Measurements from ENCODE around the gene TOM1.

Gene TOM1

DNA sequence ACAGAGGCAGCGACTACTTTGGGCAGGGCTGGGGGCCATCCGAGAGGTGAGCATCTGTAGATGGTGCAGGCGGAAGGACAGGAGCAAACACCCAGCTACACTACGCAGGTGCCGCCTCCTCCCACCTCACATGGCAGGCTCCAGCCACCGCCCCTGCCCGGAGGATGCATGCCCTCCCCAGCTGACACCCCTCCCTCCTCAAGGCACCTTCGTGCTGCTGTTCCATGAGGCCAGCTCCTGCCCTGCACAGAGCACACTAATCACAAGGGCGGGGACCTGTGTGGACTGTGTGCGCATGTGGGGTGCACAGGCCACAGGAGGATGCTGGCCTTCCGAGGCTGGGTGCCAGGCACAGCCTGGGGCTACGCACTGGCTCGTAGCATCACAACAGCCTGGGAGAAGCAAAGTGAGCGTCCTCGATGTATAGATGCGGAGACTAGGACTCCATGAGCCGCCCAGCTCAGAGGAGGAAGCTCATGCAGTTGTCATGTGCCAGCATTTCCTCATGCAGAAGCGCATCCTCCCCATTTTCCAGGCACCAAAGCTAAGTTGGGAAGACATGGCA is 48.4 kb downstream of the TOM1 start:
- TF ChIP-seq, protein P1, sequence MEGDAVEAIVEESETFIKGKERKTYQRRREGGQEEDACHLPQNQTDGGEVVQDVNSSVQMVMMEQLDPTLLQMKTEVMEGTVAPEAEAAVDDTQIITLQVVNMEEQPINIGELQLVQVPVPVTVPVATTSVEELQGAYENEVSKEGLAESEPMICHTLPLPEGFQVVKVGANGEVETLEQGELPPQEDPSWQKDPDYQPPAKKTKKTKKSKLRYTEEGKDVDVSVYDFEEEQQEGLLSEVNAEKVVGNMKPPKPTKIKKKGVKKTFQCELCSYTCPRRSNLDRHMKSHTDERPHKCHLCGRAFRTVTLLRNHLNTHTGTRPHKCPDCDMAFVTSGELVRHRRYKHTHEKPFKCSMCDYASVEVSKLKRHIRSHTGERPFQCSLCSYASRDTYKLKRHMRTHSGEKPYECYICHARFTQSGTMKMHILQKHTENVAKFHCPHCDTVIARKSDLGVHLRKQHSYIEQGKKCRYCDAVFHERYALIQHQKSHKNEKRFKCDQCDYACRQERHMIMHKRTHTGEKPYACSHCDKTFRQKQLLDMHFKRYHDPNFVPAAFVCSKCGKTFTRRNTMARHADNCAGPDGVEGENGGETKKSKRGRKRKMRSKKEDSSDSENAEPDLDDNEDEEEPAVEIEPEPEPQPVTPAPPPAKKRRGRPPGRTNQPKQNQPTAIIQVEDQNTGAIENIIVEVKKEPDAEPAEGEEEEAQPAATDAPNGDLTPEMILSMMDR (IDR thresholded peaks at IDR 0.05) = no peak
- no peak for TF ChIP-seq ZFX (IDR thresholded peaks at IDR 0.05; ENCODE audit: borderline replicate concordance)
- no peak overlapping the region for H3K27ac ChIP-seq

DNA sequence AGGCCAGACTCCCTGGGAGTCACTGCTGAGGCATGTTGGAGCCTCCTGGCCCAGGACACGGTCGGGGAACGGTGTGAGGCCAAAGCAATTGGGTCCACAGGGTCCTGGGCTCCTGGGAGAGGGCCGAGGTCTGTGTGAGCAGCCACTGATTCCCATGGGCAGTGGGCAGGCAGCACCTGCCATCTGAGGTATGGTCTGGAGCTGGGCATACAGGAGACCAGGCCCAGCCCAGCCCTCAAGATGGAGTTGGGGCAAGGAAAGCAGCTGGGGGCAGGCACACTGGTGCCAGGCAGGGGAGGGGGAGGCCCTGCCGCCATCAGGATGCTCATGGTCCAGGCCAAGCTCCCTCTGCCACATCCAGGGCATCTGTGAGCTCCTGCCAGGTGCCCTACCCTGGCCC is 49.0 kb downstream of the TOM1 start:
- H3K27ac ChIP-seq = no peak overlapping the region
- TF ChIP-seq, protein P1 (IDR thresholded peaks at IDR 0.05) = no peak

DNA sequence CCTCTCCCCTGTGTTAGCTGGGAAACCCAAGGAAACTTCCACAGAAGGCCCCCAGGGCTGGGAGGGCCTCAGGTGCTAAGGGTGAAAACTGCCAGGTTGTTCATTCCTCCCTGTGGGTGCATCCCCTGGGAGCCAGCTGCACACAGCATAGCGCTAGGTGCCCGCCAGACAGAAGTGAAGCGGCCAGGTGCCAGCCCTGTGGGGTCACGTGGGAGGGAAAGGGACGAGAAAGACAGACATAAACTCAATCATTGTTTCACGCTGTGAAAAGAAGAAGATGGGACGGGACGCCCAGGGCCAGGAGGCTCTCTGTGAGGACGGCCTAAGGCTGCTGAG is 49.6 kb downstream of the TOM1 start:
- TF ChIP-seq, protein P1 (IDR thresholded peaks at IDR 0.05) = no peak
- no peak for TF ChIP-seq ZFX (IDR thresholded peaks at IDR 0.05; ENCODE audit: borderline replicate concordance)
- no peak overlapping the region for H3K27ac ChIP-seq

DNA sequence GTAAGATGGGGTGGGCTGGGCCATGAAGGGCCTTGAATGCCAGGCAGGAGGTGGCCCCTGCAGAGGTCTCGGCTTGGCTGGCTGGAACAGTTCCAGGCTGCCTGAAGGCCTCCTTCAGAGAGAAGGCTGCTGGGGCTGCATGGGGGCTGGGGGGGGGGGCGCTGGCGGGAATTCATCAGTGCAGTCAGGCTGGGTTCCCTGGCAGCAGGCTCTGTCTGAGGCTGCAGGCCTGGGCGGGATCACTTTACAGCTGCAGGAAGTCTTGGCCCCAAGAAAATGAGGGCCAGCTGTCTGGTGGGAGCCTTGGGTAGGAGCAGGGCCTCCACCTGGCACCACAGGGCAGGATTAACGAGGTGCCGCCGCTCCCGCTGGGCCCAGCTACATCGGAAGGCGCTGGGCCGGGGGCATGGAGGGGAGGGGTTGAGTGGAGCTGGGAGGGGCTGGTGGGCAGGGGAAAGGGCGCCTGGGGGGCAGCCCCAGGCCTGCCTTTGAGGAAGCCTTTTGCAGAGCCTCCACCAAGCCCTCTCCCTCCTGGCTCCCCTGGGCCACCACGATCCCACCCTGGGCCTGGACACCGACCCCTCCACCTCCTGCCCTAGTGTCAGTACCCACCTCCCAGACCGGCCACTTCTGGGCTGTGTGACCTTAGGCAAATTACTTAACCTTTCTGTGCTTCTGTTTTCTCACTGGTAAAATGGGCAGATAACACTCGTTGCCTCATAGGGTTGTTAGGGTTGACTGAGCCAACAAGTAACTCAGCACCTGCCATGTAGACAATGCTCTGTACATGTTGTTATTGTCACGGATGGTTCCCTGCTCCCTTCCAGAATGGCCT is 50.2 kb downstream of the TOM1 start:
- H3K27ac ChIP-seq = peak overlapping the region; percentile 60
- TF ChIP-seq, protein P1 (IDR thresholded peaks at IDR 0.05) = no peak
- no peak for TF ChIP-seq ZFX (IDR thresholded peaks at IDR 0.05; ENCODE audit: borderline replicate concordance)

DNA sequence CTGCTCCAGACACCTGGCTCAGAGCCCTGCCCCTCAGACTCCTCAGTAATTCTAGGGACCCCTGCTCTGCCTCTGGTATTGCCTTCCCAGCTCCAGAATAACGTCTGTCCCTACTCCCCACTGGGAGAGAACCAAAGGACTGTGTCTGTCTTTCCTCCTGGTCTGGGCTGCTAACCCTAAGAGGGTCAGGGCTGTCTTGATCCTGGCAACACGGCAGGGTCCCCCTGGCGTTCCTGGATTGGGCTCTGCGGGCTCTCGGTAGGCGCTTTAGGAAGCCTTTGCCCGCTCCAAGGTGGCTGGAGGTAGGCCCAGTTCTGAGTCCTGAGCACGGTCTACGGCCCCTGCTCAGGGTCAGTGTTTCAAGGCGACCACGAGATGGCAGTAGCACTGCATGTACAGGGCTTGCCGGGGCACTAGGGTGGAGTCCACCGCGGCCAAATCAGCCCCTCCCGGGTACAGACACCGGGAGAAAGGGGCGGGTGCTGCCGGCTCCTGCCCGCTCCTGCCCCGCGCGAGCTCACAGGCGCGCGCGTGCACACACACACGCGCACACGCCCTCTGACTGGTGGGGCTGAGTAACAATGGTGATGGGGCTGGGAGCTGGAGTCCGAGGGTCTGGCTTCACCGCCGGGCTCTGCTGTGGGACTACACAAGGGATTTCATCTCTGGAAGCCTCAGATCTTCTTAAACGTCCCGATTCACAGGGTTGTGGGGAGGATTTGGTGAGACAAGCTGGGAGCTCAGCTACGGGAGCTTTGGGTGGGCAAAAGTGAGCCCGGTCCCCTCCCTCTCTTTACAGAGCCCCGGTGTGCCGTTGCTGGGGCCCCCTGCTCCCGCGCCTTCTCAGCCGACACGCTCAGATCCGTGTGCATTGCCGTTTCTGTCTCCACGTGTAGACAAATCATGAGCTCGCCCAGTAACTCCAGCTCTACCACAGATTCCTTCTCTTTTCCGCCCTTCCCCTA is 51.1 kb downstream of the TOM1 start:
- TF ChIP-seq ZFX (IDR thresholded peaks at IDR 0.05; ENCODE audit: borderline replicate concordance) = no peak
- TF ChIP-seq, protein P1 (IDR thresholded peaks at IDR 0.05) = peak; percentile 83
- H3K27ac ChIP-seq = peak overlapping the region; percentile 60

DNA sequence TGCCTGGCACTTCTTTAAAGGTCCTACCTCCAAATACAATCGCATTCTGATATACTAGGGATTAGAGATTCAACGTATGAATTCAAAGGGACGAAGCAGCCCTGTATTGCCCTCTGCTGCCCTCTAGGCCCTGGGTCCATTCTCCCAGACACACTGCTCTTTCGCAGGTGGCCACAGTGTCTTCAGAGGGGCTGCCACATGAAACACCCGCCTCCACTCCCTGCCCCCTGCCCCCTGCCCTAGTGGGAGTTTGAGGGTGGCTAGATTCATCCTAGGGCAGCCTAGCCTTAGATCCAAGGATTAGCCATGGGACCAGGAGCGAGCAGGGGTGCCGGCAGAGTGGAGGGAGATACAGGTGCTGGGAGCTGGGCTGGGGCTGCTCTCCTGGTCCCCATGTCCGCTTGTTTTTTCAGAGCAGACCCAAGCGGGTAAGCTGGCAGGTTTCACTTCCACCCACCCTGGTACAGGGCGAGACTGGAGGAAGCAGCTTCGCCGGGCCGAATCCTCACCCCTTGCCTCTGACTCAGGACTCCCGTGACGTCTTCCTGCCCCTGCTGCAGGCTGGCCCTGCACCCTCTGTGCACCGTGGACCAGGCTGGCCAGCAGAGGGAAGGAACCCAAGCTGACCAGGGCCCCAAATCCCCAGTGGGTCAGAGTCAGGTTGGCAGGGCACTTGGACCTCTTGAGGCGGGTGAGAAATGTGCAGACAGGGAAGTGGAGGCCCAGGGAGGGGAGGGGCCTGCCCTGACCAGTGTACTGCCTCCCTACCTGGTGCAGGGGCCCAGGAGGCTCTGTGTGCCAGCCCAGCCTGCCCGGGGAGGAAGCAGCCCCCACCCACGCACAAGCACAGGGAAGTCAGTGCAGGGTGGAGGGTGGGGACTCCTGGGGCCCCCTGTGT is 52.8 kb downstream of the TOM1 start:
- H3K27ac ChIP-seq = peak overlapping the region; percentile 60; the same call in 1 of the 2 replicates
- TF ChIP-seq, protein P1 (IDR thresholded peaks at IDR 0.05) = peak; percentile 70
- TF ChIP-seq ZFX (IDR thresholded peaks at IDR 0.05; ENCODE audit: borderline replicate concordance) = no peak

All from 22Rv1 (cell line).